Activated CD4-positive, alpha-beta T cell treated with anti-CD3 and anti-CD28 coated beads for 4 hours (primary cell): ENCODE results near the gene OPN1MW3.
"Not testable (repeated sequence)": the region's sequence is repeated elsewhere in the genome, so short reads cannot be mapped to it uniquely, and the experiment has no call there.

Source experiments
- DNase-seq, 2 donors: peaks; one replicate each; pipeline ENCODE4 v3.0.0-alpha.2; 2020

The OPN1MW3 gene

GRCh38 chrX:154298312-154298711 lies 40.9 kb downstream of the OPN1MW3 start:
- no peak for DNase-seq

GRCh38 chrX:154300816-154301215 lies 43.4 kb downstream of the OPN1MW3 start:
- DNase-seq, result no peak

GRCh38 chrX:154302998-154303397 lies 45.6 kb downstream of the OPN1MW3 start:
- not testable (repeated sequence) for DNase-seq

DNA sequence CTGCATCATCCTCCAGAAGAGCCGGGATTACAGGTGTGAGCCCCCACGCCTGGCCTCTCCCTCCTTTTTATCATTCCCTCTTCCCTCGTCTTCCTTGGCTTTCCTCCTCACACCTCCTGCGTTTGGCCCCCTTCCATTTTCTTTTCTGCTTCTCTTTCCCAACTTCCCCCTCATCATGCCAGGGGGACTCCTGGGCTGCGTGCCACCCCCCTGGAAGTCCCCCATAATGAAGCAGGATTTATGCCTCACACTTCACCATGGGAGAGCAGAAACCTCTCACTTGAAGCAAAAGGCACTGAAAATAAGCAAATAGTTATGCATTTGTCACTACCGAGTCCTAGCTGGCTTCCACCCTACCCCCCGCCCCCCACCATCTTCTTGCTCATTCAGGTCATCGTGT lies 46.1 kb downstream of the OPN1MW3 start:
- no peak for DNase-seq

- no peak for DNase-seq
Observed at GRCh38 chrX:154304846-154305245, 47.5 kb downstream of the OPN1MW3 start.

DNA sequence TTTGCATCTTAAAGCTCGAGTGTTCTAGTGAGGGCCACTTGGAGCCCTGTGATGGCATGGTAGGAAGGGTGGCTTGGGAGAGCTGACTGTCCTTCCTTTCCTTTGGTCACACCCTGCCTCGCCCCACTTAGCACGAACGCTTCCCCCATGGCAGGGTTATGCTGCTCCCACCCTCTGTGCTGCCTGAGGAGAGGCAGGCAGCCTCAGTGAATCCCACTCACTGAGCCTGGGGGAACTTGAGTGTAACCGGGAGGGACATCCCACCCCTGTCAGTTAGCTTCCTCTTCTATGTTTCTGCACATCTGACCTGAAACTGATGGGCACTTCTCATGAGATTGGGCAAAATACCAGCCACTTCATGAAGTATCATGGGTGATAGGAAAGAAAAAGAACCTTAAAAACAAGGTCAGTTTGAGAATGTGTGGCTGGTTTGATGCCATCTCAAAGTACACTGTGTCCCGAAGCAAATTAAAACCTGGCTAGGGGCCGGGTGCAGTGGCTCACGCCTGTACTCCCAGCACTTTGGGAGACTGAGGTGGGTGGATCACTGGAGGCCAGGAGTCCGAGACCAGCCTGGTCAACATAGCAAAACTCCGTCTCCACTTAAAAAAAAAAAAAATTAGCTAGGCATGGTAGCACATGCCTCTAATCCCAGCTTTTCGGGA lies 48.3 kb downstream of the OPN1MW3 start:
- DNase-seq, result no peak

GRCh38 chrX:154307202-154307601 lies 49.8 kb downstream of the OPN1MW3 start:
- no peak for DNase-seq

DNA sequence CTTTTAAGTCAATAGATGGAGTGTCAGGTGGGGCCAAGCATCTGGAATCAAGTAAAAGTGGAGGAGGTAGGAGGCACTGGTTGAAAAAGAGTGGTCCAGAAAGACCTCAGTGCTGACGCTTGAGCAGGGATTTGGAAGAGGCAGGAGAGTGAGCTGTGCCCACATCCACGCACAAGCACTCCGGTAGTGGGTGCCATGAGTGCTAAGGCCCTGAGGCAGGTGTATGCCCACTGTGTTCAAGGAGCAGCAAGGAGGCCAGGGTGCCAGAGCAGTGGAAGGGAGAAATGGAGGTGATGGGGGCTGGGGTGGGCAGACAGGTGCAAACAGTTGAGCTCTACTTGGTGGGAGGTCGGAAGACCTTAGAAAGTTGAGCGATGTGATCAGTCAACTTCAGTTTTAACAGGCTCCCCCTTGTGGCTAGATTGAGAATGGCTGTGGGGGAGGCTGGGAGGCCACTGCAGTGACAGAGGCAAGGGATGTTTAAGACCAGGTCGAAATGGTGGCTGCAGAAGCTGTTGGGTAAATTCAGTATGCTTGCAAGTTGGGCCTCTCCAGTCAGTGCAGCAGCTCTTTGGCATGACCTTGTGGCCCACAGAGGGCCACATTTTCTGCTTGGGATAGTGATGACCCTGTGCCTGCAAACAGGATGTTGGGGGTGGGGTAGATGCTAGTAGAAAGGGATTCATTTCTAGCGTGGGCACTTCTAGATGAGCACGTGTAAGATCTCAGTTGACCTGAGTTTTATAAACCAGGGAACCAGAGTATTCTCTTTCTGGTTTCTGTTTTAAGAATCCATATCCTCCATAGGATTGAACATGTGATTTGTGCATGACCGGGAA lies 50.9 kb downstream of the OPN1MW3 start:
- DNase-seq, result peak; percentile 62 to 85

GRCh38 chrX:154309041-154309775 lies 51.8 kb downstream of the OPN1MW3 start:
- DNase-seq, result no peak

GRCh38 chrX:154310616-154311536 lies 53.5 kb downstream of the OPN1MW3 start:
- no peak for DNase-seq

DNA sequence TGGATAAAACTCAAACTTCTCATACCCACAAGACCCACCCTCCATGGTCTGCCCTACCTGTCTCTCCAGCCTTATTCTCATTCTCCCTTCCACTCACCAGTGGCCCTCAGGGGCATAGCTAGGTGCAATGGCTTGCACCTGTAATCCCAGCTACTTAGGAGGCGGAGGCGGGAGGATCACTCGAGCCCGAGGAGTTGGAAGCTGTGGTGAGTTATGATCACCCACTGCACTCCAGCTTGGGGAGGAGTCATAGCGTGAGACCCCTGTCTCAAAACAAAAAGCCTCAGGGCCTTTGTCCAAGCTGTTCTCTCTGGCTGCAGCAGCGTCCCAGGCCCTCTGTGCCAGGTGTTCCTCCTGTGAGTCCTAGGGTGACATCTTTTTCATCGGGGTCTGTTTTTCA lies 54.7 kb downstream of the OPN1MW3 start:
- DNase-seq, result no peak

DNA sequence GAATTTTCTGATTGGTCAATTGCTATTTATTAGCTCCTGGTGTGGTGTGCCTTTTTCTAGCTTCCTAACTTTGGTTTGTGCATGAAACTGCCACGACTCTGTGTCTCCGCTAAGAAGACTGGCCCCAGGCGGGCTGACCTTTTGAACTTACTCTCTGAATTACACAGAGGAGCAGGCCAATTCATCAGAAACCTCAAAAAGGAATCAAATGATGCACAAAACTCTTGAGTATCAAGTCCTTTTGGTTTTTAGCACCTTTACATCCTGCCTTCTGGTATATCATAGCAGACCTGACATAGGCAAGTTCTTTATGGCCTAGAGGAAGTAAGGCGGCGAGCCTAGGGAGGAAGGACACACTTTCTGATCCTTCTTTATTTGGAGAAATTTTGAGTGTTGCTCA lies 55.8 kb downstream of the OPN1MW3 start:
- DNase-seq, result no peak

GRCh38 chrX:154315416-154315815 lies 58.0 kb downstream of the OPN1MW3 start:
- no peak for DNase-seq

GRCh38 chrX:154317391-154317995 lies 60.1 kb downstream of the OPN1MW3 start:
- DNase-seq, result no peak

- no peak for DNase-seq
Observed at GRCh38 chrX:154320406-154320805, 63.0 kb downstream of the OPN1MW3 start.
